ENCODE measurements around the gene CTNNAL1. TPM values are rescaled to one million over a fixed set of nuclear protein-coding genes. Genes with fewer than 3 reads are reported as not detected.

CTNNAL1 gene
- total and polyA plus RNA-seq, 2 of the 8 experiments (the other 6 are each of a cell fraction or from before 2014, with no cell fraction given), result 23.2 to 66.1 TPM

DNA sequence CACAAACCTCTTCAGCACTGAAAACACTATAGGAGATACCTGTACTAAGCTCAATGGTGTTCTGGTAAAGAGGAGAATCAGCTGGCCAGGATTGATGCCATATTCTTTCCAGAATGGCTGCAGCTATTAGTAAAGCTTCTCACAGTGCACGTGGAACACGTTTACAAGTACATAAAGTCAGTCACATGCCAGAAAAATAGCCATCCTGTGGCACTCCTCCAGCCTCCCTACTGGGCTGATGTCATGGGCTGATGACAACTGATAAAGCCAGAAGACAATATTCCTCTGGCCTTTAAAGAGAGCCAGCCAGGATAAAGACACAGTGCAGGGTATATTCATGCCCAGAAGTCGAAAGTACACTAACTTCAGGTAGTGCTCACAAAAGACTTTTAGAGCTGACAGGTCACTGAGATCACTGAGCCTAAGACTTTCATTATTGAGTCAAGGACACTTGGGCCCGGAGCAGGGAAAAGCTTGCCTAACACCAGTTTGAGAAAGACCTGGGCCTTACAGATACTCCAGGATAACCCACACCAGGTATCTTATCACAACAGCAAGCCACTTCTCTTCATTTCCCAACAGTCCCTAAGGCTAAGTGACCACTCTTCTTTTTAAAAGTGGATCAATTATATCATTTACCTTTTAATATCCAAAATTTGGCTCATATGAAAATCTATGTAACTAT, 49.7 kb downstream of the CTNNAL1 start:
- no peaks in the 10 kb centered on the region for H3K79me2 ChIP-seq (ENCODE audit: control insufficient read depth in 1 of 2, insufficient read depth in 2 of 2, low read length in 2 of 2)
- ChIA-PET POLR2A (ENCODE audit: partially characterized antibody) (no interaction called here), CTCF (ENCODE audit: partially characterized antibody) (interaction anchor here (8.0 kb wide), 1 partner anchor 11 kb away, joined by 40 read pairs; no protein-coding TSS in a partner anchor)
- H3K23me2 ChIP-seq (ENCODE audit: low read depth, low read length), result no peaks in the 10 kb centered on the region
- no peak overlapping the region for H2BK5ac ChIP-seq (ENCODE audit: low read depth, low read length)
- WGBS, 2 experiments (ENCODE audit: extremely low coverage in 1 of 2, insufficient coverage in 1 of 2, insufficient read length in 1 of 2, insufficient replicate concordance in 2 of 2, low coverage in 1 of 2, low lambda C conversion rate in 2 of 2, missing lambda C conversion rate in 1 of 2), result 91% methylated on average over 4 of the region's 4 CpGs; no CpG with 5 or more reads in 1 of the 2 experiments
- H3K4me2 ChIP-seq (ENCODE audit: insufficient read depth in 1 of 2, low read depth in 2 of 2, low read length in 2 of 2), result no peak overlapping the region
- H3K4ac ChIP-seq (replicated peaks; ENCODE audit: insufficient read length, low read depth, low read length), result no peak overlapping the region
- H3K36me3 ChIP-seq (ENCODE audit: control insufficient read depth in 2 of 4, insufficient read depth in 4 of 4, low read length in 3 of 4), result peaks cover 0 to 11% (median 5%) of the 10 kb centered on the region in 4 experiments; a peak in 5 of 8 replicates
- H2BK12ac ChIP-seq (ENCODE audit: low read depth, low read length), result no peak overlapping the region
- no peak overlapping the region for H4K5ac ChIP-seq (ENCODE audit: insufficient read length, low read depth, low read length)
- H4K8ac ChIP-seq (ENCODE audit: extremely low read depth, insufficient read depth, low read length), result no peak overlapping the region
- H3K56ac ChIP-seq (replicated peaks; ENCODE audit: insufficient read length, low read depth, low read length), result no peak overlapping the region
- H3K4me3 ChIP-seq (ENCODE audit: extremely low read depth in 1 of 4, insufficient read depth in 2 of 4, low read depth in 3 of 4, low read length in 4 of 4), result no peak overlapping the region
- H3K14ac ChIP-seq (ENCODE audit: insufficient read length), result no peak overlapping the region
- no peaks in the 10 kb centered on the region for H3K79me1 ChIP-seq (ENCODE audit: low read depth, low read length)
- H2AK5ac ChIP-seq (ENCODE audit: low read depth, low read length), result no peak overlapping the region
- no peak overlapping the region for H2BK120ac ChIP-seq (replicated peaks; ENCODE audit: low read depth, low read length)
- peaks cover 0 to 2% of the 10 kb centered on the region in 2 experiments for H4K20me1 ChIP-seq (replicated peaks in 1 of 2; ENCODE audit: control insufficient read depth in 1 of 2, insufficient read depth in 2 of 2, low read length in 2 of 2)
- H3K27me3 ChIP-seq (replicated peaks in 1 of 4; ENCODE audit: control insufficient read depth in 3 of 4, extremely low read depth in 1 of 4, insufficient read depth in 3 of 4, low read length in 3 of 4), result no peaks in the 10 kb centered on the region
- no peak overlapping the region for H3K23ac ChIP-seq (ENCODE audit: insufficient read length)
- no peak overlapping the region for H3K18ac ChIP-seq (ENCODE audit: extremely low read depth, low read length)
- no peaks in the 10 kb centered on the region for H3K9me3 ChIP-seq (ENCODE audit: insufficient read depth in 2 of 2, low read depth in 1 of 2, low read length in 1 of 2)
- no peak overlapping the region for H2AFZ ChIP-seq (ENCODE audit: low read length)
- DNase-seq (ENCODE audit: low read depth in 1 of 2, low spot score in 2 of 2), result no peak
- H3K9ac ChIP-seq (replicated peaks in 1 of 4; ENCODE audit: extremely low read depth in 1 of 4, low read depth in 3 of 4, low read length in 3 of 4), result no peak overlapping the region
- no peak for FAIRE-seq
- no peak overlapping the region for H3K27ac ChIP-seq (ENCODE audit: low read depth, low read length)
- H2BK20ac ChIP-seq (ENCODE audit: low read length), result no peak overlapping the region
- no peak overlapping the region for H2BK15ac ChIP-seq (ENCODE audit: low read length)
- no peak overlapping the region for H4K91ac ChIP-seq (replicated peaks; ENCODE audit: insufficient read length, low read length)
- no peaks in the 10 kb centered on the region for H3K4me1 ChIP-seq (replicated peaks in 1 of 4; ENCODE audit: control insufficient read depth in 3 of 4, insufficient read depth in 4 of 4, low read length in 3 of 4)
- TF ChIP-seq EZH2 (IDR thresholded peaks at IDR 0.05; ENCODE audit: low read depth, low read length, severe bottlenecking) (no peak), SP4 (IDR thresholded peaks at IDR 0.05; ENCODE audit: low read length) (no peak), TBP (IDR thresholded peaks at IDR 0.05; ENCODE audit: low read depth, low read length) (no peak), CEBPB (IDR thresholded peaks at IDR 0.05; ENCODE audit: low read depth, low read length) (no peak), RBBP5 (IDR thresholded peaks at IDR 0.05; ENCODE audit: borderline replicate concordance, low read depth, low read length) (no peak), ATF2 (IDR thresholded peaks at IDR 0.05; ENCODE audit: low read length) (no peak), MAFK (IDR thresholded peaks at IDR 0.05; ENCODE audit: low read depth, low read length) (no peak), ASH2L (IDR thresholded peaks at IDR 0.05; ENCODE audit: low read length) (no peak), GTF2F1 (IDR thresholded peaks at IDR 0.05; ENCODE audit: borderline replicate concordance, low read depth, low read length) (no peak)
